NCI-H69 (cell line): ENCODE results near the gene TAS2R60.
"Not testable (repeated sequence)": the region's sequence is repeated elsewhere in the genome, so short reads cannot be mapped to it uniquely, and the experiment has no call there.

Experiments used
- DNase-seq: peaks from one replicate; lab custom pipeline; 2025; lab: John Stamatoyannopoulos, UW

TAS2R60 gene, protein sequence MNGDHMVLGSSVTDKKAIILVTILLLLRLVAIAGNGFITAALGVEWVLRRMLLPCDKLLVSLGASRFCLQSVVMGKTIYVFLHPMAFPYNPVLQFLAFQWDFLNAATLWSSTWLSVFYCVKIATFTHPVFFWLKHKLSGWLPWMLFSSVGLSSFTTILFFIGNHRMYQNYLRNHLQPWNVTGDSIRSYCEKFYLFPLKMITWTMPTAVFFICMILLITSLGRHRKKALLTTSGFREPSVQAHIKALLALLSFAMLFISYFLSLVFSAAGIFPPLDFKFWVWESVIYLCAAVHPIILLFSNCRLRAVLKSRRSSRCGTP

DNA sequence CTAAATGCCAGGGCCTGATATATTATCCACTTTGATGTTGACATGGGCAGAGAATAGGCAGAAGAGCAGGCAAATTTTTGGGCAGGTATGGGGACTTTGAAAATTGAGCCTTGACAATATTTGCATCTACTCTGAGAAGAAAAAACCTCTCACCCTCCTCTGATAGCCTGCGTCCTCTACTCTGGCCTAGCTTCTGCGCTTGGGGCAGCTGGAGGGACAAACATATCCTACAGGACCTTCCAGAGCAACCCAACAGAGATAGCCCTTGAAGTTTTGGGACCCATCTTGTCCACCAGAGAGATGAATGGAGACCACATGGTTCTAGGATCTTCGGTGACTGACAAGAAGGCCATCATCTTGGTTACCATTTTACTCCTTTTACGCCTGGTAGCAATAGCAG lies at the start of gene TAS2R60:
Gene TAS2R60 (plus strand): TSS at position 301 of the 400 bp plus-strand sequence. CDS start 0 bp downstream, at position 301.
- no peak for DNase-seq

DNA sequence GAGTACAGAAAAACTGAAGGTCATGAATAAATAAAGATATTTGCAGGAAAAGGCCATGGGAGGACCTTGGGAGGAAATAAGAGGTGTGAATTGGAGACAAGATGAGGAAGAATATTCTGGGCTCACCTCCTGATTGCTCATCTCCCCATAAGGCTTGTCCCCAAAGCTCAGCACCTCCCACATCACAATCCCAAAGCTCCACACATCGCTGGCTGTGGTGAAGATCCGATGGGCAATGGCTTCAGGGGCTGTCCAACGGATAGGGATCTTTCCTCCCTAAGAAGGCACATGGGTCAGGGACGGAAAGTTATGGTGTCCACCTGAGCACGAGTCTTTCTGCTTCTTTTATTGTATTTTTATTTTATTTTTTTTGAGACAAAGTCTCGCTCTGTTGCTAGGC lies 49.2 kb upstream of the TAS2R60 start:
- no peak for DNase-seq

DNA sequence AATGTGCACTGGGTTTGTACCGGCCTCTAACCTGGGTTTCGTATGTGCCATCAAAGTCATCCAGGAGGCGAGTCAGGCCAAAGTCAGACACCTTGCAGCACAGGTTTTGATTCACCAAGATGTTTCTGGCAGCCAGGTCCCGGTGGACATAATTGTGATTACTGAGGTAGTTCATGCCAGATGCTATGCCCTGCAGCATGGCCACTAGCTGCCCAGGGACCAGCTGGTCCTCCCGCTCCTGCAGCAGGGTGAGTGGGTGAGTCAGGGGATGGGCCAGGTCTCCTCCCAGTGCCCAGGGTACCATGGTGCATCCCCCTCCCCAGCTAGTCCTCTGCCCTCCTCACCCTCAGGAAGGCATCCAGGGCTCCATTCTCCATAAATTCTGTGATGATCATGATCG lies 48.5 kb upstream of the TAS2R60 start:
- no peak for DNase-seq

DNA sequence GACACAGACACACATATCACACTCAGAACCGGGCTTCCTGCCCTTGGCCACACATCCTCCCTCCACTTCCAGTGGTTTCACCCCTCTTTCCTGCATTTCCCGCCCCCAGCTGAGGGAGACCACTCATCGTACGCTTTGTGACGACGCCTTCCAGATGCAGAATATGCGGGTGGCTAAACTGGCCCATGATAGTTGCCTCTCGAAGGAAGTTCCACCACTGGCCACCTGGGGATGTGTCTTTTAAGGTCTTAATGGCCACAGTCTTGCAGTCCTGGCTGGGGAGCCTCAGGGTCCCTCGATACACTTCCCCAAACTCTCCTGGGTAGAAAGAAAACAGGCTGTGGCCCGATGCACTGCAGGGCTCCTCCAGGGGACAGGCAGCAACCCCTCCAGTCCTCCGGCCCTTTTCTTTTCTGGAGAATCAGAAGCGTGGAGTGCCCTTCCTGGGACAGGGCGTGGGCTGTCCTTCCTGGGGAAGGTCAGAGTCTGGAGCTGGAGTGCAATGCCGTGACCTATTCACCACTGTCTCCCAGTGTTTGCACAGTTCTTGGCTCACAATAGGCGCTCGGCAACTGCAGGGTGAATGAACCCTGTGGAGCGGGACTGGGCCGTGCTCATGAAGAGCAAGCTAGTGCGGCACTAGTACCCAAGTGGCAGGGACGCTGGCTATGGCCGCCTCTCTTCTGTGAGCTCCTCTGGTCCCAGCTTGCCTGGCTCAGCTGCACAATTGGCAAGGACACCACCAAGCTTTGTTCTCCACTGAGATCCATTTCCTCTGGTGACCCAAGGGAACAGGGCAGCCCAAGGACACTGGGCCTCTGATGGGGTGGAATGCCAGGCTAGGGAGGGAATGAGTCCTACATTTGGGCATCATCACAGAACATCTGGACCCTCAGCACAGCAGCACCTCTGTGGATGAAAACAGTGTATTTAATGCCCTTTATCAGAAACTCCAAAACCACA lies 47.8 kb upstream of the TAS2R60 start:
- DNase-seq, result no peak

DNA sequence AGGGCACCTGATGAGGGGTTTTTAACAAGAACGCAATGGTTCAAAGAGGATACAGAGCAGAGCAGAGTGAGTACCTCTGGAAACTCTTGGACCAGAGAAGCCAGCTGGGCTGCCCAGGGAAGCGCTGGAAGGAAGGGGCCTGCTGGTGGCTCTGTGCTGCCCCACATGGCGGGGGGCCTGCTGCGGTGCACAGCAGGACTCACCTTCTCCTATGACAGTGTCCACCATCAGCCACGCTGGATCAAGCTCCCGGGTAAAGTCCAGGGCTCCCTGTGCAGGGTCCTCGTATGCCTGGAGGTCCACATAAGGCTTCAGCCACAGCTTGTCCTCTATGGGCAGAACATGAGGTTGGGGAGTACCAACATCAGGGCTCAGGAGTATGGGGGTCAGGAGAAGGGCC lies 47.1 kb upstream of the TAS2R60 start:
- DNase-seq, result no peak

DNA sequence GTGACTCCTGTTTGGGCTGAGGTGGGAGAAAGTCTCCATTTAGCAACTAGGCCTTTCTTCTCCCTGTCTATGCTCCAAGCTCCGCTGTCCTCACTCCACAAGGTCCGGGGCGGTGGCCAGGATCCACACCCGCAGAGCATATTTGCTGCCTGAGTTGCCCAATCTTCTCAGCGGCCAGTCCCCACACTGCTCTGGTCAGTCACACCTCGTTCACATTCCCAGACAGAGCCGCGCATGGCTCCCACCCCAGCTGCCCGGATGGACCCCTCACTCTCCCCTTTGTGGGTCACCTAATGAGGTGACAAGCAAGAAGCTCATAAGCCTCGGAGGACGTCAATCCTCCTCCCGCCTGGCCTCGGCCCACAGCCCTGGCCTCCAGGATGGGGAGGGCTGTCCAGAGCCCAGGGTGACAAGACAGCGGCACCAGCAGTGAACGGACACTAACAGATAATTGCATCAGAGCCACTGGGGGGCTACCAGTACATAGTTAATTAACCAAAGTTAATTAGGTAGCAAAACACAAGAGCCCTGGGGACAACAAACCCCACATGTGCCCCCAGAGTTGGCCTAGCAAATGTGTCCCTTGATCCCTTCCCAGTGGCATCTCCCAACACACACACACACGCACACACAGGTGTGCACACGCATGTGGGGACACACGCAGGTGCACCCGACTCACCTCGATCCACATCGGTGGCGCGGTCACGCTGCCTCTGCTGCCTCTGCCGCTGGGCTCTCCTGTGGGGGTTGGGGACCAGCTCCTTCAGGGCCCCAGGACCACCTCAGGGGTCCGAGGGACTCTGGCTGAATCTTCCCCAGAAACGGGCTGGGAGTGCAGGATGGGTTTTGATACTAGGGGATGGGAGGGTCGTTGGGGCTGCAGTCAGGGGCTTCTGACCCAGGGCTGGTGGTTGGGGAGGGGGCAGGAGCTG lies 46.4 kb upstream of the TAS2R60 start:
- no peak for DNase-seq

DNA sequence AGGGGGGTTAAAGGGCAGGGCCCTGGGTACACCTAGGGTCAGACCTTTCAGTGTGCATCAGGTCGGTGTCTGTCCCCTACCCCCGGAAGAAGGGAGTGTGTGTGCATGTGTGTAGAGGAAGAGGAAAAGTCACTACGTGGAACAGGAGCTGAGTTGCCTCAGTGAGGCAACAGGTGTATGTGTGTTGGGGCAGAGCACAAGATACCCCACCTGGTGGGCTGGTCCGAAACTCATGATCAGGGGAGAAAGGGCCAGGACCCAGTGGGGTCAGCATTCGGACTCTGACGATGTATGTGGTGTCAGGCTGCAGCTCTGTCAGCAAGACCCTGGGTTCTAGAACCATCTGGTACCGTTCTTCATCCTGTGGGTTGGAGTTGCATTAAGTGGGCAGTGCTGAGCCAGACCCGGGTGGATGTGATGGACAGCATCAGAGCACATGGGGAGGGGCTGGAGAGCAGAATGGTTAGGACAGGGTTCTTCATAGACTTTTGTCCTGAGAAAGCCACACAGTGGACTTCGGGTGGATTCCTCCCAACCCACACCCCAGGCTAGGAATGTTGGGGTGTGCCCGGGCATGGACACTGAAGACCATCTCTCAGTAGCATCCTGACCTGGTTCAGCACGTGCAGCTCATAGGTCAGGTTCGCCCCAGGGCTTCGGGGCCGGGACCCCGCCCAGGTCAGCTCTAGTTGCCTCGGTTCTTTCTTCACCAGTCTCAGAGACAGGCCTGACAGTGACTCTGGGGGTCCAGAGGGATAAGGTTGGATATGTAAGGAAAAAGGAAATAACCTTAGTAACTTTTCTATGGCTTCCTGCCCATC lies 45.3 kb upstream of the TAS2R60 start:
- DNase-seq, result no peak

DNA sequence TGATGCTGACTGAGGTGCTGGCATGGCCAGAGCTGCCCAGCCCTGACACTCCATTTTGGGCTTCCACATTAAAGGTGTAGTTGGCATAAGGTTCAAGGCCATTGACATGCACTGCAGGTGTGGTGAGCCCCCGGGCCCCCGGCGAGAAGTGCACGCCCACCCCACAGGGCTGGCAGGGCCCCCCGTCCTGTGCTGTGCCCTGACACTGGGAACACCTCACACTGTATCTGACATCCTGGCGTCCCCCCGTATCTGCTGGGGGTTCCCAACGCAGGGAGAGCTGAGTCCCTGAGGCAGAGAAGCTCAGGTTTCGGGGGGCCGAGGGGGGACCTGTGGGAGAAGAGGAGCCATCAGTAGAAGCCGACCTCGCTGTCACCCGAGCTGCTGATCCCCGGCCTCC lies 44.6 kb upstream of the TAS2R60 start:
- DNase-seq, result no peak

DNA sequence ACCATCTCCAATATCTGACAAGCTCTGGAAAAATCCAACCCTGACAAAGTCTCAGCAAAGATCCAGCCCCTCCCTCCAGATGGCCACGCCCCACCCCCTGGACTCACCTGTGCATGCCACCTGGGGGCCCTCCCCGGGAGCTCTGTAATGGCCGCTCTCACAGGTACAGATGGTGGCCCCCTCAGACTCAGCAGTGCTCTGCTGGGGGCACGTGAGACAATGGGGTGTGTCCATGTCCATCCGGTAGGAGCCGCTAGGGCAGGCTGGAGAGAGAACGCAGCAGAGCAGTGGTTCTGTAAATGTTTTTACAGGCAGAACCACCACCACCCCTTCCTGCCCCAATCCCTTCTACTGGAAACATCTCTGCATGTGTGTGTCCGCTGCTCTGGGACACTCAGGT lies 44.1 kb upstream of the TAS2R60 start:
- peak; percentile 28 for DNase-seq

DNA sequence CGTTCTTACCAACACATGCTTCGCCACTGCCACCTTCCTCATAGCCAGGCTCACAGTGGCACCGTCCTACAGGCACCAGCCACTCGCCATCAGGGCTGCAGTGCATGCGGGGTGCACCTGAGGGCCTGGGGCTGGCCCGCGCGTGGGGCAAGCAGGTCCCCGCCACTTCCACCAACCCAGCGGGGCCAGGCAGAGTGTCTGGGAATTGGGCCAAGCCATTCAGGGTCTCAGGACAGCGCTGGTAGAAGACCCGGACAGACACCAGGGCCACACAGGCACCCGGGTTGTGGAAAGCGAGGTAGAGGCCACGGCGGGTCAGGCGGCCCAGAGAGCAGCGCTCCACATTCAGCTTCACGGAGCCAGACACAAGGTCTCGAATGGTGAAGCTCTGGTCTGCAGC lies 43.6 kb upstream of the TAS2R60 start:
- no peak for DNase-seq

DNA sequence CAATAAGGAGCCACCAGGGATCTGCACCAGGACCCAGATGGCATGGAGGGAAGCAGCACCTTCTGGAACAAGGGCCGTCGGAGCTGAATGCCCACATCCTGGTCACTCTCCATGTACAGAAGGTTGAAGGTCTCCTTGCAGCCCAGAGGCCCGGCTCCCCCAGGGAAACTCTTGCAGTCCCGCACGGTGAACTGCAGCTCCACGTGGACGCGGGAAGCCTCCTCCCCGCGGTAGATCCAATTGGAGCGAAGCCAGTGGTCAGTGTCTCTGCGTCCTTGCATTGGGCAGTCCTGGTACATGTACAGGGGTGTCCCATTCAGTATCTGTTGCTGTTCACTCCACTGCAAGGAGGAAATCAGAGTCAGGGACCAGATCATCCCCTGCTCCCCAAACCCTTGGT lies 42.0 kb upstream of the TAS2R60 start:
- DNase-seq, result no peak

DNA sequence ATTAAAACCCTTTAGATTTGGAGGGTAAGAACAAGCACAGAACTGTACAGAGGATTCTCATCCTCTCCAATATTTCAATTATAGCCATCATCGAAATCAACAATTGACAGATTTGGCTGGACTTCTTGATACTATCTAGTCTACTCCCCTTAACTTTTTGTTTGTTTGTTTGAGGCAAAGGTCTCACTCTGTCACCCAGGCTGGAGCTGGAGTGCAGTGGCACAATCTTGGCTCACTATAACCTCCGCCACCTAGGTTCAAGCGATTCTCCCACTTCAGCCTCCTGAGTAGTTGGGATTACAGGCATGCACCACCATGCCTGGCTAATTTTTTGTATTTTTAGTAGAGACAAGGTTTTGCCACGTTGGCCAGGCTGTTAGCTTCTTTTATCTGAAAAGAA lies 41.0 kb upstream of the TAS2R60 start:
- not testable (repeated sequence) for DNase-seq

DNA sequence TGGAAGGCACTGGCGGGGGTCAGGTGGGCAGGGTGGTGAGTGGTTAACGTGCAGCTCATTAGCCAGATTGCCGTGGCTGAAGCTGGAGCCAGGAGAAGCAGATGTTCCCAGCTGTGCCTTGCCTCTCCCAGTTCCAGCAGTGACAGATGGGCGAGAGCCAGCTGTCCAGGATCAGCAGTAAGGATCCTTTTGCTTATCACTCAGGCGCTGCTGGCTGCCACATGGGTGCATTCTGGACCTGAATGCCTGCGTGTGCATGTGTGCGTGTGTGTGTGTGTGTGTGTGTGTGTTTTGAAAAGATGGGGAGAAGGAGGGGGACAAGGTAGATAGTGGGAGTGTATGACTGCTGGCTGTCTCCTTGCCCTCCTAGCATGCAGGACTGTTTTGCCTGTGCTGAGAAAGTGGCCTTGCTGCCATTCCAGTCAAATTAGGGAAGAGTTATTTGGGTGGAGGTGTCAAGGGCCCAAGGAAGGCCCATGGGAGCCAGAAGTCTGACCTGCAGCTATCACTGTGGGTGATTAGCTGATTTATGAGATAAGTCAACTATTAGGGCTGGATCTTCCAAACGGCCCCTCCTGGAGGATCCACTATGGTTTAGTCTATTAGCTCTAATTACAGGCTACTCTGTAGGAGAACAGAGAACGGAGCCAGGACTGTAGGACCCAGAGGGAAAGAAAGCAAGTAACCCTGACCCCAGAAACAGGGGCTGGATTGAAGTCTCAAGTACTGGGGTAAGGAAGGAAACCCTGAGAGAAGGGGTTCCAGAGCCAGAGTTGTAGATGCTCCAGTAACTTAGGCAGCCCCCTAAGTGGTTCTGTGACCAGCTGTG lies 37.9 kb upstream of the TAS2R60 start:
- peak; percentile 52 for DNase-seq

DNA sequence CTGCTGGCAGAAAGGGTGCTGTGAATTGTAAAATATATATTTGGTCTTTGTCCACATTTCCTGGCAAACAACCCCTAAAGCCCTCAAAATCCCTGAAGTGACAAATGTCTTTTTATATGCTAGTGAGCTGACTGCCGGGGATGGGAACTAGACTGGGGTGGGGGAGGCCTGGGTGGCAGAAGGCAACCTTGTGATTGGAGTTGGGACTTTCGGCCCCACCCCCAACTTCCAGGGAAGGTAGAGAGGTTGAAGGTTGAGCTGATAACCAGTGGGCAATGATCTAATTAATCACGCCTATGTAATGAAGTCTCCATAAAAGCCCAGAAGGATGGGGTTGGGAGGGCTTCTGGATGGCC lies 37.3 kb upstream of the TAS2R60 start:
- DNase-seq, result peak; percentile 27

DNA sequence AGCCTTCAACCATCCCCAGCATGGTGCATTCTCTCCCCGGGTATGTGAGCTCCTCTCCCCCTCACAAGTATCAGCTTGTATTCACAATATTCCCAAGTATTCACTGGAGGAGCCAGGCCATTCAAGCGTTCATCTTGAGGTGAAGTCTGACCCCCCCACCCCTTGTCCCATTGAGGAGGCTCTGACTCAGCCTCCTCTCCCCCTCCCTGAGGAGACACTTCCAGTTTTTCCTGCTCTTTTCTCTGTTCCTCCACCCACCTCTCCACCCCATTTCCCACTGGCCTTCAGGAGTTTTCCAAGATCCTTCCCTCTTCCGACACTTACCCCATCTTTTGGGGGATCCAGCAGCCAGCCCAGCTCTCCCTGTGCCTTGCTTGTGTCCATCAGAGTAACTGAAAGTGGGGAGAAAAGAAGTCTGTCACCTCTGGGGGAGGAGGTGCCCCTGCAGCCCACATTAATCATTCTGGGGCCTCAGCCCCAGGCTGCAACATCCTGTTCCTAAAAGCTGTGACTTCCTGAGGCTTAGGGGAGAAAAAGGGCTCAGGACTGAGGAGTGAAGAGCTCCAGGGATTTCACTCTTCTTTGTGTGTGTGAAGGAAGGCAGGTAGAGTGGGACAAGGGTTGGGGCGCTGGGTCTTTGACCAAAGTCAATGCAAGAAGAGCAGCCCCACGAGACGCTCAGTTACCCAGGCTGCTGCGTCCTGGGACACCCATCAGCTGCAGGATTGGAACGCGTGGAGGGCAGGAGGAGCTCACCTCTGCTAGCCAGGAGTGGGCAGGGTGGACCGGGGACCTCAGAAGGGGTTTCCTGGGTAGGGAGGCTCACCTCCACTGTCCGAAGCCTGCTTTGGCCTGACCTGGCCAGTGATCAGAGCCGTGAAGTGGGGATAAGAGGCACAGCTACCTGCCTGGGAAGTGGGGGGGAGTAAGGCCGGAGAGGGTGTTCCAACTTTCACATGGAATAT lies 35.7 kb upstream of the TAS2R60 start:
- DNase-seq, result no peak

DNA sequence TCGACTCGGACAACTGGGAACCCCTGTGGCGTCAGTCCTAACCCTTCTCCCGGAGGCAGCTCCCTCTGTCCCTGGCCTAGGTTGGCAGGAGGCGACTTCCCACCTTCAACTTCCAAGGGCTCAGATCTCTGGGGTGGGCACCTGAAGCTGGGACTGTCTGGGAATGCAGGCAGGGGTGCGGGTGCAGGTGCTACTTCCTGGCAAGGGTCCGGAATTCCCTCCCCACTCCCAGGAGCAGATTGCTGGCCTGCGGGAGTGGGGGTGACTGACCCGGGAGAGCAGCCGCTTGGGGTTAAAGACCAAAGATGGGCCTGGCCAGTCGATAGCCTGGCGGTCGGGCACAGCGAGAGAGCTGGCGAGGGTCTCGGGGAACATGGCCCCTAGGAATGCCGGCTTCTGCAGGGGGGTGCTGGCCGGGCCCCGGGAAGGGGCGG lies 35.0 kb upstream of the TAS2R60 start:
- DNase-seq, result no peak

DNA sequence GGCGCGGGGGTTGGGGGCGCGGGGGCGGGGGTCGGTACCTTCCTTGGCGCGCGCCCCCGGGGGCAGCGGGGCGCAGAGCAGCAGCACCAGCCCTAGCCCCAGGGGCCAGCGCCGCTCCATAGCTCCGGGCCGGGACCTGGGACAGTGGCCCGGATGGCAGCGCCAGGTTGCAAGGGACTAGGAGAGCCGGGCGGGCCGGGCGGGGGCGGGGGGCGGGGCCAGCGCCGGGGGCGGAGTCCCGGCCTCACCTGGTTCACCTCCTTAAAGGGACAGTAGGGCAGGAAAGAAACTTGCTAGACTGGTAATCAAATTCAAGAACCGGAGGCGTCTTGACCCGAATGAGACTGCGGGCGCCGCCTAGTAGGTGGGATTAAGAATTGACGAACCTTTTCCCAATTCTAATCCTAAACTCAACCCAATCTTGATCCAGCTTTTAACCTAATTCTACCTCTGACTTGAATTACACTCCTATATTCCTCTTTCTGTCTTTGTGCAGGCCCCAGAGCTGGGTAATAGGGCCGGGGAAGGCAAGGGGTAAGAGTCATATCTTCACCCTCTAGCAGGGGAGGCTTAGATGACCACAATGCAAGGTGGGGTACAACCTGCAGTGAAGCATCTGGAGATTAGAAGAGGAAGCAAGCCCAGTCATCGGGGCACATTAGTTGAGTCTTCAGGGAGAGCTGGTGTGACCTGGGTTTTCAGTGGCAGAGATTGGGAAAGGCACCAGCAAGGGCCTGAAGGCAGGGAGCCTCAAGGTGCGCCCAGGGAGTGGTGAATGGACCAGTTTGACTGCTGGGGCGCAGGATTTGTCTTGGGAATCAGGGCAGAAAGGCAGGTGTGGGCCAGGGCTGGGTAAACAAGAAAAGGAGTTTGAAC lies 34.3 kb upstream of the TAS2R60 start, which contains the start of gene EPHA1:
Gene EPHA1 (minus strand): TSS at position 171 of the 876 bp plus-strand sequence. CDS start 51 bp downstream, at position 120.
- peak; percentile 65 for DNase-seq

DNA sequence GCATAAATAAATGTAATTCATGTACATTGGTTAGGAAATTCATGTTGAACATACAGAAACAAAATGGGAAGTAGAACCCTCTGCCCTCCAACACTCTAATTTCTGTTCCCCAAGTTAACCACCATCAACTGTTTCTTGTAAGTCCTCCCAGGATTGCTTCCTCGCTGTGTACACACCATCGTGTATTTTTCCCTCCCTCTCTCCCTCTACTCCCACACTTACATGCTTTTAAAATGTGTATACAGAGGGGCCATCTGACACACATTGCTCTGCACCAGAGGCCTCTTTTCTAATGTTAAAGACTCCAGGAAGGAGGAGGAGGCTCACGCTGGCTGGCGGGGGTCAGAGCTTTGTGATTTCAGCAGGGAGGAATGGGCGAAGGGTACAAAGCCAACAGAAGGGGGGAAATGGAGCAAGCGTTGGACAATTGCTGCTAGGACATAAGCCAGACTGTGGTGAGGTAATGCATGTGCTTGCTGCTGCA lies 32.7 kb upstream of the TAS2R60 start:
- DNase-seq, result no peak
